Measurements from ENCODE around the gene ZNF561. TPM values are rescaled to one million over a fixed set of nuclear protein-coding genes. Genes with fewer than 3 reads are reported as not detected.
A peak's percentile ranks its signal among the peaks of the same experiment; 100 is the strongest.

ZNF561 gene
- total RNA-seq (10 to 100 TPM; 23.8 to 42.0 (median 33.2) TPM), polyA plus RNA-seq (10 to 100 TPM; 11.7 to 15.3 (median 12.4) TPM)
- long read RNA-seq, donor 1, full-length matches to known transcripts: 3 of 3 reads
- long read RNA-seq, donor 1, partial matches to known transcripts: 0 of 3 reads
- long read RNA-seq, donor 1, other reads (novel, unspliced or antisense): 0 of 3 reads
- long read RNA-seq, donor 2, full-length matches to known transcripts: 7 of 7 reads
- long read RNA-seq, donor 2, partial matches to known transcripts: 0 of 7 reads
- long read RNA-seq, donor 2, other reads (novel, unspliced or antisense): 0 of 7 reads

- Histone ChIP-seq H3K9me3 (peaks cover 0 to 3% (median 0%) of the 10 kb centered on the region in 8 donors), H3K4me1 (peaks cover 11 to 46% (median 24%) of the 10 kb centered on the region in 6 donors), H3K27ac (peak within 1 kb of the TSS; percentile 80 to 96 (median 94)), H3K4me3 (peak within 1 kb of the TSS; percentile 71 to 84 (median 81)), H3K36me3 (peaks cover 5 to 31% (median 31%) of the 10 kb centered on the region in 6 donors), H3K27me3 (replicated peaks in 1 of 7) (no peaks in the 10 kb centered on the region)
- TF ChIP-seq, protein P1, sequence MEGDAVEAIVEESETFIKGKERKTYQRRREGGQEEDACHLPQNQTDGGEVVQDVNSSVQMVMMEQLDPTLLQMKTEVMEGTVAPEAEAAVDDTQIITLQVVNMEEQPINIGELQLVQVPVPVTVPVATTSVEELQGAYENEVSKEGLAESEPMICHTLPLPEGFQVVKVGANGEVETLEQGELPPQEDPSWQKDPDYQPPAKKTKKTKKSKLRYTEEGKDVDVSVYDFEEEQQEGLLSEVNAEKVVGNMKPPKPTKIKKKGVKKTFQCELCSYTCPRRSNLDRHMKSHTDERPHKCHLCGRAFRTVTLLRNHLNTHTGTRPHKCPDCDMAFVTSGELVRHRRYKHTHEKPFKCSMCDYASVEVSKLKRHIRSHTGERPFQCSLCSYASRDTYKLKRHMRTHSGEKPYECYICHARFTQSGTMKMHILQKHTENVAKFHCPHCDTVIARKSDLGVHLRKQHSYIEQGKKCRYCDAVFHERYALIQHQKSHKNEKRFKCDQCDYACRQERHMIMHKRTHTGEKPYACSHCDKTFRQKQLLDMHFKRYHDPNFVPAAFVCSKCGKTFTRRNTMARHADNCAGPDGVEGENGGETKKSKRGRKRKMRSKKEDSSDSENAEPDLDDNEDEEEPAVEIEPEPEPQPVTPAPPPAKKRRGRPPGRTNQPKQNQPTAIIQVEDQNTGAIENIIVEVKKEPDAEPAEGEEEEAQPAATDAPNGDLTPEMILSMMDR (IDR thresholded peaks at IDR 0.05 in 8 of 11, conservative IDR thresholded peaks at IDR 0.05 in 3 of 11): peak in 2 of 11 experiments; percentile 9 to 12
- TF ChIP-seq POLR2A (IDR thresholded peaks at IDR 0.05): no peak
- peak; percentile 83 to 86 (median 85) for TF ChIP-seq POLR2AphosphoS5 (IDR thresholded peaks at IDR 0.05)
- 0 to 1% (median 1%) methylated on average over 33 of the region's 33 CpGs for WGBS, 5 donors
- peak; percentile 95 for DNase-seq
- intact Hi-C loops (cut with DNase I; ENCODE audit: low total_unique reads): no loop called here
Observed at GRCh38 chr19:9621156-9622037, at the start of gene ZNF561. ZNF561 (minus strand) TSS chr19:9621232; CDS start chr19:9619456, 1,776 bp downstream.

- WGBS, 5 donors: 93 to 100% (median 98%) methylated on average over 2 of the region's 2 CpGs
- H3K27ac ChIP-seq: no peak overlapping the region
- H3K27me3 ChIP-seq (replicated peaks in 1 of 7): no peaks in the 10 kb centered on the region
- peaks cover 0 to 20% (median 0%) of the 10 kb centered on the region in 6 donors for H3K4me1 ChIP-seq
- peaks cover 9 to 90% (median 78%) of the 10 kb centered on the region in 8 donors for H3K9me3 ChIP-seq
- intact Hi-C loops (cut with DNase I; ENCODE audit: low total_unique reads): no loop called here
- peaks cover 6 to 76% (median 12%) of the 10 kb centered on the region in 6 donors for H3K36me3 ChIP-seq
- TF ChIP-seq POLR2A (IDR thresholded peaks at IDR 0.05) (no peak), POLR2AphosphoS5 (IDR thresholded peaks at IDR 0.05) (no peak)
- TF ChIP-seq, protein P1 (IDR thresholded peaks at IDR 0.05 in 8 of 11, conservative IDR thresholded peaks at IDR 0.05 in 3 of 11): no peak
- DNase-seq: no peak
- H3K4me3 ChIP-seq: no peak overlapping the region
Observed at GRCh38 chr19:9668544-9668943, 47.5 kb upstream of the ZNF561 start.

DNA sequence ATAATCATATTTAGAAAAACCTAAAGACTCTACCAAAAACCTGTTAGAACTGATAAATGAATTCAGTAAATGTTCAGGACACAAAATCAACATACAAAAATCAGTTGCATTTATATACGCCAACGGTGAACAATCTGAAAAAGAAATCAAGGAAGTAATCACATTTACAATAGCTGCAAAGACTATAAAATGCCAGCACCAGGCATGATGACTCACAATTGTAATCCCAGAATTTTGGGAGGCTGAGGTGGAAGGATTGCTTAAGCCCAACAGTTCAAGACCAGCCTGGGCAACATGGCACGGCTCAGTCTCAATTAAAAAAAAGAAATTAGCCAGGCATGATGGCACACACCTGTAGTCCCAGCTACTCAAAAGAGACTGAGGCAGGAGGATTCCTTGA, 46.9 kb upstream of the ZNF561 start:
- Histone ChIP-seq H3K4me1 (peaks cover 0 to 13% (median 0%) of the 10 kb centered on the region in 6 donors), H3K36me3 (peaks cover 6 to 69% (median 12%) of the 10 kb centered on the region in 6 donors), H3K9me3 (peaks cover 9 to 84% (median 72%) of the 10 kb centered on the region in 8 donors), H3K27me3 (replicated peaks in 1 of 7) (no peaks in the 10 kb centered on the region), H3K27ac (no peak overlapping the region), H3K4me3 (no peak overlapping the region)
- intact Hi-C loops (cut with DNase I; ENCODE audit: low total_unique reads): no loop called here
- DNase-seq: no peak
- TF ChIP-seq POLR2A (IDR thresholded peaks at IDR 0.05) (no peak), POLR2AphosphoS5 (IDR thresholded peaks at IDR 0.05) (no peak)
- TF ChIP-seq, protein P1 (IDR thresholded peaks at IDR 0.05 in 8 of 11, conservative IDR thresholded peaks at IDR 0.05 in 3 of 11): no peak
- WGBS, 5 donors: 92 to 98% (median 98%) methylated on average over 3 of the region's 3 CpGs
